Activated T-cell treated with anti-CD3 and anti-CD28 coated beads, Interleukin-2, amount 50 U/mL, for 4 hours (primary cell): Measurements from ENCODE around the gene FHOD3. TPM values are rescaled to one million over a fixed set of nuclear protein-coding genes. Genes with fewer than 3 reads are reported as not detected.

Source experiments
- ATAC-seq, 2 donors: fragments of 200-7000 bp; cut with Tn5 transposase; one replicate each; pipeline ENCODE4 v1.10.0; 2021
- DNase-seq: peaks from one replicate; pipeline ENCODE4 v3.0.0-alpha.2; 2020
- H3K27me3 Mint-ChIP-seq: one replicate; pipeline ENCODE4 v1.8.0; 2021; ENCODE audit warnings: low read depth, mixed read lengths
- H3K36me3 Mint-ChIP-seq: one replicate; pipeline ENCODE4 v1.8.0; 2022; ENCODE audit warnings: mixed read lengths; ENCODE audit not compliant: insufficient read depth
- H3K4me1 Mint-ChIP-seq: one replicate; pipeline ENCODE4 v1.8.0; 2021; ENCODE audit warnings: low read depth, mixed read lengths
- H3K4me3 Mint-ChIP-seq: one replicate; pipeline ENCODE4 v1.8.0; 2021; ENCODE audit warnings: mild to moderate bottlenecking, moderate library complexity, mixed read lengths
- H3K9me3 Mint-ChIP-seq: one replicate; pipeline ENCODE4 v1.8.0; 2021; ENCODE audit warnings: mixed read lengths
- total RNA-seq, 3 donors: library from RNA; stranded (reverse); gene quantifications; one replicate each; pipeline ENCODE4 v1.2.1, GENCODE V29; 2021

The FHOD3 gene
- total RNA-seq, 3 donors from 2014 or later = 0.13 TPM; not detected in 2

DNA sequence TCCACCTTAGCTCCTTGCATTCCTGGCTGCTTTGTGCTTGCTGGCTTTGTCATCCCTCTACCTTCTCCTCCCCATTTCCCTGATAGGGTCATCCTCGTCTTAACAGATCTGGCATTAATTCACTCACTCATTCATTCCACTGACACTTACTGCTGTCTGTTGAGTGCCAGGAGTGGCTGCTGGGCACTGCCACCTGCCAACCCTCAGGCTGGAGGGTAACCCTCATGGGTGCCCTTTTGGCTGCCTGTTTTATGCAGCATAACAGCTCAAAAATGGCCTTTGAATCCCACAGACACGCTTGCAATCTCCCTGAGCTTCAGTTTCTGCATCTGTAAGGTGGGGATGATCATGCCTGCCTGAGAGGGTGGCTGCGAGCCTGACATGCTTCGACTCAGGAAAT, 25.2 kb downstream of the FHOD3 start:
- Mint-ChIP-seq H3K27me3 (peaks cover 22% of the 10 kb centered on the region), H3K4me3 (no peak overlapping the region), H3K4me1 (no peaks in the 10 kb centered on the region), H3K36me3 (no peaks in the 10 kb centered on the region), H3K9me3 (no peaks in the 10 kb centered on the region)
- no peak for ATAC-seq
- DNase-seq = no peak

GRCh38 chr18:36323421-36323820, 25.9 kb downstream of the FHOD3 start:
- Mint-ChIP-seq H3K9me3 (no peaks in the 10 kb centered on the region), H3K4me1 (no peaks in the 10 kb centered on the region), H3K36me3 (no peaks in the 10 kb centered on the region), H3K4me3 (no peak overlapping the region), H3K27me3 (peaks cover 27% of the 10 kb centered on the region)
- no peak for ATAC-seq
- no peak for DNase-seq

DNA sequence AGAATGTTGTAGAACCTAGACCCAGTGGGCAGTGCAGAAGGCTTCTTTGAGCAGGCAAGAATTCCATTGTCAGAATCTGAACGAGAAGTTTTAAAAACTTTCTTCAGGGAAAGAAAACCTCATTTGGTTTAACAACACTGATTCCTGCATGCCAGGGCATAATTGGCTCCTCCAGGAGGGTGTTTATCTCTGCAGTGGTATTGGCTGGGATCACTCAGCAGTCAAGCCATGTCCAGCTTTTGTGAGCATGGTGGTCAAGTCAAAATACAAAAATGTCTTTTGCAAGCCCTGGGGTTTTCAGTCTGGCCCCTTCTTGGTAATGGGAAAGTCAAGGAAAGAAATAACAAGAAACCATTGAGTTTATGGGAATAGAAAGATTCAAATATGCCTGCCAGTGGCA, 28.3 kb downstream of the FHOD3 start:
- no peaks in the 10 kb centered on the region for H3K9me3 Mint-ChIP-seq
- no peaks in the 10 kb centered on the region for H3K36me3 Mint-ChIP-seq
- no peak for DNase-seq
- no peak overlapping the region for H3K4me3 Mint-ChIP-seq
- H3K27me3 Mint-ChIP-seq = peaks cover 23% of the 10 kb centered on the region
- no peak for ATAC-seq
- no peaks in the 10 kb centered on the region for H3K4me1 Mint-ChIP-seq

- Mint-ChIP-seq H3K4me3 (no peak overlapping the region), H3K4me1 (no peaks in the 10 kb centered on the region), H3K36me3 (no peaks in the 10 kb centered on the region), H3K27me3 (peaks cover 18% of the 10 kb centered on the region), H3K9me3 (no peaks in the 10 kb centered on the region)
- ATAC-seq = no peak
- no peak for DNase-seq
Measured at GRCh38 chr18:36326771-36327170, 29.3 kb downstream of the FHOD3 start.

DNA sequence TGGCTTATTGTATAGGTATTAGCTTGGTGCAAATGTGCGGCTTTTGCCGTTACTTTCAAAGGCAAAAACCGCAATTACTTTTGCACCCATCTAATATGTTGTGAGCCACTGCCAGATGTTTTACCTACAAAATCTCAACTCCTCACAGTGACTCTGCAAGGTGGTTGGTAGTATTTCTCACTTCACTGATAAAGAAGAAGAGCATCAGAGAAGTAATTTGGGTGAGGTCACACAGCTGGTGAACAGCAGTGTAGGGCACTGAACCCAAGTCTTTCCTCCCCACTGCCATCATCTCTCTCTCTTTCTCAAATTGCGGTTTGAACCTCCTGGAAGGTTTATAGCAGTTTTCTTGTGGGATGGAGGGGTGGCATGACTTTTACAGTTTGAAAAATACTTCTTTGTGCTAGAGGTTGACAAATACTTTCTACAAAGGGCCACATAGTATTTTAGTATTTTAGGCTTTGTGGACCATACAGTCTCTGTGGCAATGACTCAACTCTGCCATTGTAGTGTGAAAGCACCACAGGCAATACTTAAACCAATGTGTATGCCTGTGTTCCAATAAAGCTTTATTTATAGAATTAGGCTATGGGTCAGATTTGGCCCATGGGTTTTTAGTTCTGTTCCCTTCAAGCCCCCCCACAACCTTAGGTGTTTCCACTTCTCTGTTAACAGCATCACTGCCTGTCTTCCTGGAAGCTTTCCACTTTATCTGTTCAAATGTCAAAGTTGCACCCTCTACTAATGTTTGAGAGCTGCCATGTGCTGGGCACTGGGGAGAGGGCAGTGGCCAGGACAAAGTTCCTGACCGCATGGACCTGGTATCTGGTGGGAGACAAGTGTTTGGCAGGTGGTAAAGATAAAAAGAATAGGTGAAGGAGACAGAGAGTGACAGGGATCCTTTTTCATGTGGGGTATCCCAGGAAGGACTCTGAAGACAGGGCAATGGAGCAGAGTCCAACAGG, 30.1 kb downstream of the FHOD3 start:
- no peaks in the 10 kb centered on the region for H3K4me1 Mint-ChIP-seq
- H3K4me3 Mint-ChIP-seq = no peak overlapping the region
- peaks cover 12% of the 10 kb centered on the region for H3K27me3 Mint-ChIP-seq
- ATAC-seq (no peak), DNase-seq (no peak)
- H3K36me3 Mint-ChIP-seq = no peaks in the 10 kb centered on the region
- H3K9me3 Mint-ChIP-seq = no peaks in the 10 kb centered on the region

DNA sequence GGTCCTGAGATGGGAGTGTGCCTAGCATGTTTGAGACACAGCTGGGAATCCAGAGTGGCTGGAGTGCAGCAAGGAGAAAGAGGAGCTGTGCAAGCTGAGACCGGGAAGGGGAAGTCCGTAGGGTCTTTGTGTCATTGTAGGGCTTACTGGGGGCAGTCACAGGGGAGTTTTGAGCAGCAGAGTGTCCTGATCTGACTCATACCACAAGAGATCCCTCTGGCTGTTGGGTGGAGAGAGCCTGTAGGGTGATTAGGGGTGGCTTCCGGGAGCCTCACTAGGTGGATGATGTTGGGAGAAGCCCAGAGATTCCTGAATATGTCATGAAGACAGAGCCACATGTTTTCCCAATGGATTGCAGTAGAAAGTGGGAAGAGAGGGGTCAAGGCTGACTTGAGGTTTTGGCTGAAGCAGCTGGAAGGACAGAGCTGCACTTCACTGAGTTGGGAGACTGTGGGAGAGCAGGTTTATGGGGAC, 30.9 kb downstream of the FHOD3 start:
- ATAC-seq = no peak
- Mint-ChIP-seq H3K36me3 (no peaks in the 10 kb centered on the region), H3K27me3 (peaks cover 10% of the 10 kb centered on the region)

GRCh38 chr18:36328916-36329315, 31.4 kb downstream of the FHOD3 start:
- ATAC-seq (no peak), DNase-seq (no peak)
- Mint-ChIP-seq H3K36me3 (no peaks in the 10 kb centered on the region), H3K9me3 (no peaks in the 10 kb centered on the region), H3K4me1 (no peaks in the 10 kb centered on the region), H3K4me3 (no peak overlapping the region), H3K27me3 (peaks cover 7% of the 10 kb centered on the region)

More for the DNA sequence above, 30.9 kb downstream of the FHOD3 start:
- H3K4me1 Mint-ChIP-seq = no peaks in the 10 kb centered on the region
- DNase-seq = no peak
- H3K9me3 Mint-ChIP-seq = no peaks in the 10 kb centered on the region
- H3K4me3 Mint-ChIP-seq = no peak overlapping the region

DNA sequence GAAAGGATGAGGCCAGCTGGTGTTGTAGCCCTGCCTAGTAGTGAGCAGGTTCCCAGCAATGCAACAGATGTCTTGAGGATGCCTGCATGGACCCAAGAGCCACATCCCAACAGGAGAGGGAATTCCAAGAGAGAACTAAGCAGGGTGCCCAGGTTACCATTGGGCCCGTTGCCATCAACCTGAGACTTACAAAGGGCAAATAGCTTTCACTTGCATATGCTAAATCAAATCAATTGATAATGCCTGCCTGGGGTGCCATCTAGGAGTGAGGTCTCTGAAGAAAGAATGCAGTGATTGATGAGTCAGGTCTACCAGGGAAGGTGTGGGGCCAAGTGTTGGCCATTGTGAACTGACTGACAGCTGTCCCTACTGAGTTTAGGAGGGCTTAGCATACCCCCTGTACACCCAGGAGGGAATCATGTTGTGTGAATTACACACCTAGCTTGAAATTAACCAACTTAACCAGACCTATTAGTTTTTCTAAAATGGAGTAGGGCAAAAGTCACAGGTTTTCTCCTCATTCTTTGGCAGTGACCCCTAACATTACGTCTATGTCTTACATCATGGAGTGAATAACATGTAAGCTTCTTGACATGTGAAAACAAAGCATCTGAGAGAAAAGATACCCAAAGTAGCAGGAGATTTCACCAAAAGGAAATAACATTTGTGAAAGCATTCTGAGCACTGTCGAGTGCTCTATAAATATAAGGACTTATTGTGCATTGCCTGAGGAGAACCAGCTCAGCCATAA, 32.3 kb downstream of the FHOD3 start:
- H3K36me3 Mint-ChIP-seq = no peaks in the 10 kb centered on the region
- no peak overlapping the region for H3K4me3 Mint-ChIP-seq
- ATAC-seq (no peak), DNase-seq (no peak)
- peaks cover 7% of the 10 kb centered on the region for H3K27me3 Mint-ChIP-seq
- H3K9me3 Mint-ChIP-seq = no peaks in the 10 kb centered on the region
- no peaks in the 10 kb centered on the region for H3K4me1 Mint-ChIP-seq

- no peaks in the 10 kb centered on the region for H3K9me3 Mint-ChIP-seq
- no peak for DNase-seq
- no peaks in the 10 kb centered on the region for H3K36me3 Mint-ChIP-seq
- ATAC-seq = no peak
- no peaks in the 10 kb centered on the region for H3K4me1 Mint-ChIP-seq
- peaks cover 7% of the 10 kb centered on the region for H3K27me3 Mint-ChIP-seq
- no peak overlapping the region for H3K4me3 Mint-ChIP-seq
Measured at GRCh38 chr18:36330435-36331052, 33.0 kb downstream of the FHOD3 start.

- Mint-ChIP-seq H3K4me3 (no peak overlapping the region), H3K9me3 (no peaks in the 10 kb centered on the region), H3K27me3 (peaks cover 7% of the 10 kb centered on the region), H3K36me3 (no peaks in the 10 kb centered on the region), H3K4me1 (no peaks in the 10 kb centered on the region)
- DNase-seq (no peak), ATAC-seq (no peak)
Measured at GRCh38 chr18:36331521-36331971, 34.0 kb downstream of the FHOD3 start.

DNA sequence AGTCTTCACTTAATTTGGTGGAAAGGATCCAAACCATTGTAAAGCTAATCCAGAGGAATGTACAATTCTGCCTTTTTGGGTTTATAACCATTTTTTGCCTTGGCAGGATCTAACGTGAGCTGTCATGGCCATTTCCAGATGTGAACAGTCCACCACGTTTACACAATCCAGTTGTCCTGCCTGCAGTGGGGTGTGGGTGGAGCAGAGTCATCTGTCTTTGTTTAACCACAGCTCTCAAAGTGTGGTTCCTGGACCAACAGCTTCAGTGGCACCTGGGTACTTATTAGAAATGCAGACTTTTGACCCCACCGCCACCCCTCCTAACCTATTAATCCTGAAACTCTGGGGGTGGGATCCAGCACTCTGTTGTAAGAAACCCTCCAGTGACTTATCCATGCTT, 35.9 kb downstream of the FHOD3 start:
- ATAC-seq (no peak), DNase-seq (no peak)
- no peaks in the 10 kb centered on the region for H3K36me3 Mint-ChIP-seq
- H3K9me3 Mint-ChIP-seq = no peaks in the 10 kb centered on the region
- no peaks in the 10 kb centered on the region for H3K4me1 Mint-ChIP-seq
- peaks cover 6% of the 10 kb centered on the region for H3K27me3 Mint-ChIP-seq
- no peak overlapping the region for H3K4me3 Mint-ChIP-seq

DNA sequence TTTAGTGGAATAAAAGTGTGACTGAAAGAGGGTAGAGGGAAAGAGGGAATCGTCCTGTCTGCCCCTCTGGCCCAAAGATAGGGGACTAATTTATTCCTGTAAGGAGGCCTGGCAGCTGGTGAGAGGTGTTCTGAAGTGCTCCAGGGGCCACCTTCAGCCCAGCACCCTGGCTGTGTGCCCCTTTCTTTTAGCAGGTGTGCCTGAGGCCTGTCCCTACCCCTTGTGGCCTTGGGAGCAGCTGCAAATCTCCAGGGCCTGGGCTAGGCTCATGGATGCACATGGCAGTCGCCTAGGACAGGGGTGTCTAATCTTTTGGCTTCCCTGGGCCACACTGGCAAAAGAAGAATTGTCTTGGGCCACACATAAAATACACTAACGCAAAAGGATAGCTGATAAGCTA, 37.3 kb downstream of the FHOD3 start:
- H3K36me3 Mint-ChIP-seq = no peaks in the 10 kb centered on the region
- no peak for ATAC-seq

DNA sequence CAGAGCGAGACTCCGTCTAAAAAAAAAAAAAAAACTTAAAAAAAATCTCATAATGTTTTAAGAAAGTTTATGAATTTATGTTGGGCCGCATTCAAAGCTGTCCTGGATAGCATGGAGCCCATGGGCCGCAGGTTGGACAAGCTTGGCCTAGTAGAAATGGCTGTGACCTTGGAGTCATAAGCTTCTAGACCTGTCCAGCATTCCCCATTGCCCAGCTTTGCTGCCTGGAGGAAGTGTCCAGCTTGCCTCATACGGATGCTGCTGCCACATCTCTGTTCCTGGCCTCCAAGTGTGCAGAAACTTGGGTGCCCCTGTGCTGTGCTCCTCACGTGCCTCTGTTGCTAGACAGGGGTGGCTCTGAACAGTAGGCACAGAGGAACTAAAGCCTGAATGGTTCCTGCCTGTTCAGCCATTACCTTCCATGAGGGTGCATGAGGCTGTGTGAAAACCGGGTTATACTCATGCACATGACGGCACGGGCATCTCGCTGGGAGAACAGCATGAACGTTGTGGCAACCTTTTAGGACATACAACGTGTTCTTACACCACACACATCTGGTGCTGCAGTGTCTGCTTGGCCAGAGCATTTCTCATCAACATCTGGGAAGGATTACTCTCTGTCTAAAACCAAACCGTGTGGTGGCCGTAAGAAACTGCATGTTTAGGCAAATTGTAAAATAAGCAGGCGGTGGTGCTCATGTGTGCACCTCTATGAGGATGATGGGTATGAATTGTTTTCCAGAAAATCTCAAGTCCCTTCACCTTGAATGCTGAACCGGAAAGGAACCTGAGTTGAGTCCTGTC, 38.2 kb downstream of the FHOD3 start:
- ATAC-seq (no peak), DNase-seq (no peak)
- Mint-ChIP-seq H3K4me1 (no peaks in the 10 kb centered on the region), H3K4me3 (no peak overlapping the region), H3K36me3 (no peaks in the 10 kb centered on the region), H3K9me3 (no peaks in the 10 kb centered on the region), H3K27me3 (peaks cover 5% of the 10 kb centered on the region)

More for the DNA sequence above, 37.3 kb downstream of the FHOD3 start:
- no peak overlapping the region for H3K4me3 Mint-ChIP-seq
- peaks cover 5% of the 10 kb centered on the region for H3K27me3 Mint-ChIP-seq
- H3K9me3 Mint-ChIP-seq = no peaks in the 10 kb centered on the region
- H3K4me1 Mint-ChIP-seq = no peaks in the 10 kb centered on the region
- no peak for DNase-seq
